Measurements from ENCODE around the gene TMEM170A.

TMEM170A gene

DNA sequence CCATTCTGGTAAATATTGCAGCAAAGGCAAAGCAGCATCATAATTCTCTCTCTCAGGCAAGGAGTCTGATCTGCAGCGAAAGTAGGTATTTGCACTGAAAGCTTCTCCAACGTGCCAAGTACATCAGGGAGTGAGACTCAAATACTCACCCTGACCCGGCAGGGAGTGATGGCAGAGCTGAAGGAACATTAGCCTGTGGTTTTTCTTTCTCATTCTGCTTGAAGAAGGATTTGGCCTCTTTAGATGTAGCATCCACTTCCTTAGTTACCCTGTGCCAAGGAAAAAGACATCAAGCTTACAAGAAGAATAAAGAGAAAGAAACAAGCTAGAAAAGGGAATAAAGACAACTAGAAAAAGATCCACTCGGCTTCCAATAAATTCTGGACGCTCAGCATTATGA, 69.5 kb downstream of the TMEM170A start:
- DNase-seq: no peak

Data from activated T-cell treated with anti-CD3 and anti-CD28 coated beads for 4 hours (primary cell).